Activated CD4-positive, alpha-beta T cell treated with anti-CD3 and anti-CD28 coated beads, Interleukin-2, amount 10 ng/mL, durations not matched to agents 24 days and 14 days (primary cell): Measurements from ENCODE around the gene LYL1. TPM values are rescaled to one million over a fixed set of nuclear protein-coding genes. Genes with fewer than 3 reads are reported as not detected.

Experiments
- DNase-seq: peaks from one replicate; pipeline ENCODE4 v3.0.0; 2022
- H3K27ac Mint-ChIP-seq: one replicate; pipeline ENCODE4 v1.8.0; 2022; ENCODE audit warnings: mild to moderate bottlenecking, mixed read lengths
- H3K27me3 Mint-ChIP-seq: one replicate; pipeline ENCODE4 v1.8.0; 2022; ENCODE audit warnings: mixed read lengths
- H3K36me3 Mint-ChIP-seq: one replicate; pipeline ENCODE4 v1.8.0; 2022; ENCODE audit warnings: low read depth, mild to moderate bottlenecking, mixed read lengths
- H3K4me1 Mint-ChIP-seq: one replicate; pipeline ENCODE4 v1.8.0; 2021; ENCODE audit warnings: mixed read lengths
- H3K4me3 Mint-ChIP-seq: one replicate; pipeline ENCODE4 v1.8.0; 2022; ENCODE audit warnings: mild to moderate bottlenecking, moderate library complexity, mixed read lengths
- H3K9me3 Mint-ChIP-seq: one replicate; pipeline ENCODE4 v1.8.0; 2021; ENCODE audit warnings: mixed read lengths
- intact Hi-C: fragments of 100-400 bp; cut with micrococcal nuclease; formaldehyde crosslinking; loops from one replicate; pipeline ENCODE4 v1.15.1; 2023
- total RNA-seq: library from RNA; stranded (reverse); gene quantifications from 2 replicates; pipeline ENCODE4 v1.2.3, GENCODE V29; 2022

The LYL1 gene
- total RNA-seq, 1 donor from 2014 or later = 2.4 TPM

DNA sequence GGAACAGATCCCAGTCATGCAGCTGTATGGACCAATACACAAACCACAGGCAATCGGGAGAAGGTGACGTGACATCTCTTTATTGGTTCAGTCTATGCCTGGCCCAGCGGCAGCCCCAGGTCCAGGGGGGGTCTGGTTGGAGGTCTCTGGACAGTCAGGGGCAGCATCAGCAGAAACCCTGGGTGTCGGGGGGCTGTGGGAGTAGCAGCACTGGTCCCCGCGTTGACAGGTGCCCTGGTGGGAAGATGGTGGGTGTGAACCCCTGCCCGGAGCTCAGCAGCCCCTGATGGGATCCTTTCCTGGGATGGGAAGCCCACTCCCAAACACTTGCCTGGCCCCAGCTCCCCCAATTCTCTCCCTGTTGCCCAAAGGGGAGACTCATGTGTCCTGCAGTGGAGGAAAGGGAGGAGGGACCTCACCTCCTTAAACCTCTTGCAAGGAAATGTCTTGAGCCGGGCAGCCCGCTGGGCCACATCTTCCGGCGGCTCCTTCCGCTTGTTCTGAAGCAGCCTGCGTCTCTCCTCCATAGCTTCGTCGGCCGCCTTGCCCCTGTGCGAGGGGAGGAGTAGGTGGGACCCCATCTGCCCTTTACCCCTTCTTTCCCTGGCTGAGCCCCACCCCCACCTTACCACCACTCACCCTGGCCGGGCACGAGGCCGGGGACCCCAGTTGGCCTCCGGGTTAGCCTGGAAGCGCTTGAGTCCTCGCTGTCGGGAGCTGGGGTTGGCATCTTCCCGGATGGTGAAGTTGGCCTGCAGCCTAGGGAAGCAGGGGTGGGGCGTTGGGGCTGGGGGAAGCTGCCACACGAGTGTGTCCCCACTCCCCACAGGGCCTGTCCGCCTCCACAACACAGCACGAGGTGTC is 2.4 kb upstream of the LYL1 start:
- Mint-ChIP-seq H3K9me3 (no peaks in the 10 kb centered on the region), H3K27me3 (peaks cover 1% of the 10 kb centered on the region), H3K4me3 (peak overlapping the region; percentile 87), H3K4me1 (peaks cover 24% of the 10 kb centered on the region), H3K36me3 (peaks cover 25% of the 10 kb centered on the region), H3K27ac (peak overlapping the region; percentile 85)
- intact Hi-C loops = loop anchor here (1.0 to 5.0 kb wide), 2 partner anchors 11 to 47 kb away; partner anchors contain the start of genes IER2, STX10 and TRMT1
- DNase-seq = peak; percentile 83

DNA sequence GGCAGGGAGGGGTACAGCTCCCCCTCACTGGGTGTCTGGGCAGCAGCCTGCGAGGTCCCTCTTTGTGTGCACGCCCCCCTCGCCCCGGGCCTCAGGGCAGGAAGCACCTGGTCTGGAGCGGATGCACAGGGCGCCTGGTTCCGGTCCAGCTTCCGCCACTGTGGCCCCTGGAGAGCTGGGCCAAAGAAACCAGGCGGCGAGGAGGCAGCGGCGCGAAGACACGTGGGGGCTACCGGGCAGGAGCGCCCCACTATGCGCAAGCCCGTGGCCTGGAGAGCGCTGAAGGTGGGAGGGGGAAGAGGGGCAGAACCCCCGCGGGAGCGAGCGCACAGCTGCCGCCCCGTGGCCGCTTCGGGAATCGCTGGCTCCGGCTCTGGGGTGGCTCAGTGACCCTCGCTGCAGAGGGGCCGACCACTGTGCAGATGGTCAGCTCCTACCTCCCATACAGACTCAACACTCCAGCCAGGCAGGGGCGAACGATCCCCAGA is 1.7 kb upstream of the LYL1 start:
- peaks cover 1% of the 10 kb centered on the region for H3K27me3 Mint-ChIP-seq
- H3K9me3 Mint-ChIP-seq = no peaks in the 10 kb centered on the region
- DNase-seq = peak; percentile 92
- H3K36me3 Mint-ChIP-seq = peaks cover 25% of the 10 kb centered on the region
- intact Hi-C loops = loop anchor here (1.0 to 5.0 kb wide), 2 partner anchors 12 to 48 kb away; partner anchors contain the start of genes IER2, STX10 and TRMT1
- peak overlapping the region; percentile 87 for H3K4me3 Mint-ChIP-seq
- H3K27ac Mint-ChIP-seq = peak overlapping the region; percentile 85
- peaks cover 30% of the 10 kb centered on the region for H3K4me1 Mint-ChIP-seq

DNA sequence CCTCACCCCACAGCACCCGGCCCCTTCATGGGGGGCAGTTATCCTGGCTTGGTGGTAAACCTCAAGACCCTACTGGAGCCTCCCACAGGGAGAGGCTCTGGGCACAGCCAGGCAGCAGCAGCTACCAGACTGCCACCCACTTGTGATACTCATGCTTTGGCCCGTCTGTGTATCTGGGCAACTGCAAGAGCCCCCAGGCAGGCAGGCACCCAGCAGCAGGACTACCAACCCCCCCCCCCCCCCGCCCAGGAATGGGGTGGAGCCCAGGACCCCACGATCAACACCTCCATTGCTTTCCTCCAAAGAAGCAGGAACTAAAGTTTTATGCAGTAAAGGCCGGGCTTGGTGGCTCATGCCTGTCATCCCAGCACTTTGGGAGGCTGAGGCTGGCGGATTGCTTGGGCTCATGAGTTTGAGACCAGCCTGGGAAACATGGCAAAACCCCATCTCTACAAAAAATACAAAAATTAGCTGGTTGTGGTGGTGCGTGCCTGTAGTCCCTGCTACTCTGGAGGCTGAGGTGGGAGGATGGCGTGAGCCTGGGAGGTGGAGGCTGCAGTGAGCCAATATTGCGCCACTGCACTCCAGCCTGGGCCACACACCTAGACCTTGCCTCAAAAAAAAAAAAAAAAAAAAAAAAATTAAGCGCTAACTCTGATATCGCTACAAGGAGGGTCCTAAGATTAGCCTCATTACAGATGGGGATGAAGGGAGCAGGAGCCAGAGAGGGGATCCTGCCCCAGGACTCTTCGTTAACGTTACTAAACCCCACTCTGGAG is 1.1 kb upstream of the LYL1 start:
- peaks cover 22% of the 10 kb centered on the region for H3K36me3 Mint-ChIP-seq
- intact Hi-C loops = loop anchor here (1.0 to 5.0 kb wide), 2 partner anchors 13 to 49 kb away; partner anchors contain the start of genes IER2, STX10 and TRMT1
- H3K4me1 Mint-ChIP-seq = peaks cover 33% of the 10 kb centered on the region
- DNase-seq = no peak
- H3K27me3 Mint-ChIP-seq = peaks cover 1% of the 10 kb centered on the region
- peak overlapping the region; percentile 87 for H3K4me3 Mint-ChIP-seq
- H3K9me3 Mint-ChIP-seq = no peaks in the 10 kb centered on the region
- H3K27ac Mint-ChIP-seq = no peak overlapping the region

DNA sequence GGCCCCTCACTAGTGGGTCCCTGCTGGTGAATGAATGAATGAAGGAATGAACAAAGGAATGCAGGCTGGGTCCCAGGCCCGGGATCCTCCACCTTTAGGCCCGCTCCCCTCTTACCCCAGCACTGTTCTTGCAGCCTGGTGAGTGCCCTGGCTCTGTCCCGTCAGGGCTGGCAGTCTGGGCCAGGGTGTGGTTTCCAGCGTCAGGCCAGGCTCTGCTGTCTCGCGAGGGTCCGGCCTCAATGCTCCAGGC is 317 bp downstream of the LYL1 start:
- intact Hi-C loops = loop anchor here (5.0 kb wide), 1 partner anchor 50 kb away; the partner anchor contains the start of genes IER2 and STX10
- H3K4me3 Mint-ChIP-seq = peak overlapping the region; percentile 69
- peaks cover 8% of the 10 kb centered on the region for H3K27me3 Mint-ChIP-seq
- no peak overlapping the region for H3K27ac Mint-ChIP-seq
- H3K4me1 Mint-ChIP-seq = peaks cover 39% of the 10 kb centered on the region
- peaks cover 18% of the 10 kb centered on the region for H3K36me3 Mint-ChIP-seq
- H3K9me3 Mint-ChIP-seq = no peaks in the 10 kb centered on the region
- DNase-seq = no peak

DNA sequence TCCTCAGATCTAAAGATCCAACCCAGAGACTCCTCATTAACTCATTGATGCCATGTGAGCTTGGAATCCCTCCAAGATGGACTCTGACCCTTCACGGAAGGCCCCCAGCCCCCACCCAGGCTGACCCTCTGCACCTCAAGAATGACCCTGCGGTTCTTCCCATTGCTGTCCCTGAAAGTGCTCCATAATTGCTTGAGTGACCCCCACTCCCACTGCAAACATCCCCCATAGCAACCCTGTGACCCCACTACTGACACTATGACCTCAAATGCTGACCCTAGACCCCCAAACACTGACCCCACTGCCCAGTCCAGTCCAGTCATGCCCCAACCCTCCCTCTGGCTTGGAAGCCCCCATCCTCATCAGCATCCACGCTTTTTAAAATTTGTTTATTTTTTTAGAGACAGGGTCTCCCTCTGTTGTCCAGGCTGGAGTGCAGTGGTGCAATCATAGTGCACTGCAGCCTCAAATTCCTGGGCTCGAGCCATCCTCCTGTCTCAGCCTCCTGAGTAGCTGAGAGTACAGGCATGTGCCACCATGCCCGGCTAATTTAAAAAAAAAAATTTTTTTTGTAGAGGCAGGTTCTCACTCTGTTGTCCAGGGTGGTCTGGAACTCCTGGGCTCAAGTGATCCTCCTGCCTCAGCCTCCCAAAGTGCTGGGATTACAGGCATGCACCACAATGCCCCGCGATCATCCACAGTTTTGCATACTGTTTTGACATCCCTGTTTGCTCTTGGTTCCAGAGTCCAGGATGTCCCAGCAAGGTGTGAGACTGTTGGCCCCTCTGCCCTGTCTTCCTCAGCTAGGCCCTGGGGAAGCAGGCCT is 855 bp downstream of the LYL1 start:
- Mint-ChIP-seq H3K9me3 (no peaks in the 10 kb centered on the region), H3K4me1 (peaks cover 42% of the 10 kb centered on the region), H3K4me3 (peak overlapping the region; percentile 69), H3K27ac (no peak overlapping the region), H3K36me3 (peaks cover 14% of the 10 kb centered on the region), H3K27me3 (peaks cover 12% of the 10 kb centered on the region)
- DNase-seq = no peak
- intact Hi-C loops = loop anchor here (5.0 kb wide), 1 partner anchor 50 kb away; the partner anchor contains the start of genes IER2 and STX10

DNA sequence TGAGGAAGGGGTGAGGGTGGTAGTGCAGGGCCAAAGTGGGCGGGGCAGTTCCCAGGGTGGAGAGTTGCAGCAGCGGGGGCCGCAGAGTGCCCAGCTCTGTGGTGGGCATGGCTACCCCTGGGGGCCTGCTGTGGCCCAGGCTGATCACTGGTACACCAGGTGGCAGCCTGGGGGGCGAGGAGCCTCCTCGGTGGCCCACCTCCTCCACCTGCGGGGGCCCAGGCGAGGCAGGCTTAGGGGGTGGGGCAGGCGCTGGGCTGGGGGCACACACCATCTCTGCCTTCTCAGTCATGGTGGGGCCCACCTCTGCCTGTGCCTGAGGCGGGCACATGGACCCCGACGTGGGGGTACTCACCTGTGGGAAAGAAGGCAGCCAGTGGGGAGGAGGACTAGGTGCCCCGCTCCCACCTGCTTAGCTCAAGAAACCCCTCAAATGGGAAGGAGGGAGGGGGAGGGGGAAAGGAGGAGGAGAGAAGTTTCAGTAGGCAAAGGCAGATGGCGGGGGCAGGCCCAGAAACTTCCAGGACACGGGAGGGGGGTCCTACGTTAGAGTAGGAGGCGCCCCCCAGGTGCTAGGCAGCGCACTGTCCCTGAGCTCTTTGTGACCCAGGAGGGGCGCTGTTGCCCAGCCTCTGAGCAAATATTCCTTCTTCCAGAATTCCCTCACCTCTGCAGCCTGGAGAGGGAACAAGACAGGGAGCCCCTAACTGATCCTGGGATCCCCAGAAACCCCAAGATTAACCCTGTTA is 1.6 kb downstream of the LYL1 start:
- Mint-ChIP-seq H3K27ac (no peak overlapping the region), H3K4me1 (peaks cover 45% of the 10 kb centered on the region), H3K27me3 (peaks cover 16% of the 10 kb centered on the region), H3K36me3 (peaks cover 9% of the 10 kb centered on the region), H3K9me3 (no peaks in the 10 kb centered on the region), H3K4me3 (peak overlapping the region; percentile 61)
- intact Hi-C loops = loop anchor here (1.0 to 5.0 kb wide), 2 partner anchors 31 to 51 kb away; partner anchors contain the start of genes IER2 and STX10
- DNase-seq = no peak

DNA sequence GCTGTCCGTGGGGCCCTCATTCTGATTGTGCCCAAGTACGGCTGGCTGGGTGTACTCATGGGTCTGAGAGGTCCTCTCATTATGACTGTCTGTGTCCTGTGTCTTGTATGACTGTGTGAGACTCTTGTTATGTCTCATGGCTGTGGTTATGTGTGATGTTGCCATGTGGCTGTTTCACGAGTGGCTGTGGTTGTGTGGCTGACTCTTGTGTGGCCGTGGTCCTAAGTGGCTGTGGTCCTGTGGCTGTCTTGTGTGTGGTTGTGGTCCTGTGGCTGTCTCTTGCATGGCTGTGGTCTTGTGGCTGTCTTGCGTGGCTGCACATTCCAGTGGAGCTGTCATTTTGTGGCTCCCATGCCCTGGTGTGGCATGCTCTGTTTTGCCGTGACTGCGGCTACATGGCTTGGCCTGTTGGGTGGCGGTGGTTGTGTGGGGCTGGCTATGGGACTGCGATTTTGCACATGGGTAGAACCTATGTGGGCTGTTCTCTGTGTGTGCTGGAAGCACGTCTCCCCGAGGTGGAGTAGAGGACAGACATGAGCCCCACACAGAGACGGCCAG is 2.5 kb downstream of the LYL1 start:
- H3K36me3 Mint-ChIP-seq = peaks cover 8% of the 10 kb centered on the region
- peaks cover 47% of the 10 kb centered on the region for H3K4me1 Mint-ChIP-seq
- H3K9me3 Mint-ChIP-seq = no peaks in the 10 kb centered on the region
- peak overlapping the region; percentile 47 for H3K4me3 Mint-ChIP-seq
- peak overlapping the region; percentile 92 for H3K27ac Mint-ChIP-seq
- intact Hi-C loops = loop anchor here (1.0 to 5.0 kb wide), 2 partner anchors 32 to 52 kb away; partner anchors contain the start of genes IER2 and STX10
- H3K27me3 Mint-ChIP-seq = peaks cover 20% of the 10 kb centered on the region
- peak; percentile 92 for DNase-seq

DNA sequence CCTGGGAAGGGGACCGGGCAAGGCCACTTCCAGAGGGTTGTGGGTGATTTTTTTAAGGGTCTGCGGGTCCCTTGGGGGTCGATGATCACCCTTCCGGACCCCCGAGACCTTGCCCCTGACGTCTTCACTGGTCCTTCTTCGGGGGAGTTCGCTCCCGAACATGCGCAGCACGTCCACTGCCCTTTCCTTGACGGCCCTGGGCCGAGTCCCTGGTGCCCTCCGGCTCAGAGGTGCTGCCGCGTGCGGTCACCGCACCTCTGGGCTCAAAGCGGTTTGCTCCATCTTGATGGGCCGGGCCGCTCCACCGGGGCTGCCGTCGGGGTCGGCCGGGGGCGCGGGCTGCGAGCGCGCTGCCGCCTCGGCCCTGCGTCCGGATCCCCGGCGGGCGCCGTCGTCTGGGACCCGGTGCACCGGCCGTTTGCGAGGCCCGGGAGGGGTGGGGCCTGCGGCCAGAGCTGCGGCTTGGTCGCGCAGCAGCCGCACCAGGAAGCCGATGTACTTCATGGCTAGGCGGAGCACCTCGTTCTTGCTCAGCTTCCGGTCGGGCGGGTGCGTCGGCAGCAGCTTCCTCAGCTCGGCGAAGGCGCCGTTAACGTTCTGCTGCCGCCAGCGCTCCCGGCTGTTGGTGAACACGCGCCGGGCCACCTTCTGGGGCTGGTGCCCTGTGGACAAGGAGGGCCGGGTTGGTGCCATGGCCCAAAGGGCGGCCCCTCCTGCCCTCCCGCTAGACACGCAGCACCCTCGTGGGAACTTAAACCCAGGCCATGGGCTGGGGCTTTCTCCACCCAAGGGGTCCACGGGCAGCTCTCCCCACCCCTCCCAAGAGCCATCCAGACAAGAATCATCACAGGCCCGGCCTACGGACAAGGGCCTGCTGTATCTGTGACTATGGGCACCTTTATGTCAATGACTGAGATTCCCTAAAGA is 3.3 kb downstream of the LYL1 start:
- intact Hi-C loops = loop anchor here (1.0 to 5.0 kb wide), 2 partner anchors 87 to 262 kb away; partner anchors contain the start of gene MAST1
- H3K4me1 Mint-ChIP-seq = peaks cover 47% of the 10 kb centered on the region
- H3K9me3 Mint-ChIP-seq = no peaks in the 10 kb centered on the region
- H3K27me3 Mint-ChIP-seq = peaks cover 24% of the 10 kb centered on the region
- peaks cover 5% of the 10 kb centered on the region for H3K36me3 Mint-ChIP-seq
- peak; percentile 94 for DNase-seq
- peak overlapping the region; percentile 80 for H3K4me3 Mint-ChIP-seq
- peak overlapping the region; percentile 92 for H3K27ac Mint-ChIP-seq

DNA sequence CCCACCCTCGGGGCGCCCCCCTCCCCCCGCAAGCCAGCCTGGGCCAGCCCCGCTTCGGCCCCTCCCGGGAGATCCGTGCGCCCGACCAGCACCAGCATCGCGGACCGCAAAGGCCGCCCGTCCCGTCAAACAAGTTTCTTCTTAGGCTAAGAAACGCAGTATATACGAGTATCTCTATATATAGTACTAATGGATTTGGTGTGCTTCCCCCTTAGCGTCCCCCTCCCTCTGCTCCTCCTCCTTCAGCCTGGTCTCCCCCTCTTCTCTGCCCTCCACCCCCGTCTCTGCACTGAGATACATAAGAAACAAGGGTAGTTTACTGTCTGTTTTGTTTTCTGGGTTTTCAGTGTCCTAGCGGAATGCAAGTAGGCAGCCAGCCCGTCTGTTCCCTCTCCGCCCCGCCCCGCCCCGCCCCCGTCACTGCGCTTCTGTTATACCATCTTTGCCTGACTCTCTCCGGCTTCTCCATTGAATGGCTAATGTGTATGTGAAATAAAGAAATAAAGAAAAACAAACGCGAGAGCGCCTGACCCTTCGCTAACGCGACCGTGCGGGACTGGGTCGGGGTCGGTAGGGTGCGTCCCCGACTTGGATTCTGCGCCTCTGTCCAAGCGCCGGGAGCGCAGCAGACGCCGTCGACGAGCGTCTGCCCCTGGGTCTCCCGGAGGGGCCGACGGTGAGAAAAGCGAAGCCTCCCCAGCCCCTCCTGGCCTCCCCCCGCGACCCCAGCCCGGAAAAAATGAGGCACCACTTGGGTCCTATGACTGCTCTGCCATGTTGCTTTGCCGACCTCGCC is 4.2 kb downstream of the LYL1 start:
- intact Hi-C loops = loop anchor here (1.0 to 5.0 kb wide), 2 partner anchors 86 to 261 kb away; partner anchors contain the start of gene MAST1
- no peaks in the 10 kb centered on the region for H3K9me3 Mint-ChIP-seq
- H3K27ac Mint-ChIP-seq = peak overlapping the region; percentile 78
- DNase-seq = peak; percentile 76
- peak overlapping the region; percentile 80 for H3K4me3 Mint-ChIP-seq
- peaks cover 5% of the 10 kb centered on the region for H3K36me3 Mint-ChIP-seq
- H3K27me3 Mint-ChIP-seq = peaks cover 28% of the 10 kb centered on the region
- peaks cover 51% of the 10 kb centered on the region for H3K4me1 Mint-ChIP-seq

DNA sequence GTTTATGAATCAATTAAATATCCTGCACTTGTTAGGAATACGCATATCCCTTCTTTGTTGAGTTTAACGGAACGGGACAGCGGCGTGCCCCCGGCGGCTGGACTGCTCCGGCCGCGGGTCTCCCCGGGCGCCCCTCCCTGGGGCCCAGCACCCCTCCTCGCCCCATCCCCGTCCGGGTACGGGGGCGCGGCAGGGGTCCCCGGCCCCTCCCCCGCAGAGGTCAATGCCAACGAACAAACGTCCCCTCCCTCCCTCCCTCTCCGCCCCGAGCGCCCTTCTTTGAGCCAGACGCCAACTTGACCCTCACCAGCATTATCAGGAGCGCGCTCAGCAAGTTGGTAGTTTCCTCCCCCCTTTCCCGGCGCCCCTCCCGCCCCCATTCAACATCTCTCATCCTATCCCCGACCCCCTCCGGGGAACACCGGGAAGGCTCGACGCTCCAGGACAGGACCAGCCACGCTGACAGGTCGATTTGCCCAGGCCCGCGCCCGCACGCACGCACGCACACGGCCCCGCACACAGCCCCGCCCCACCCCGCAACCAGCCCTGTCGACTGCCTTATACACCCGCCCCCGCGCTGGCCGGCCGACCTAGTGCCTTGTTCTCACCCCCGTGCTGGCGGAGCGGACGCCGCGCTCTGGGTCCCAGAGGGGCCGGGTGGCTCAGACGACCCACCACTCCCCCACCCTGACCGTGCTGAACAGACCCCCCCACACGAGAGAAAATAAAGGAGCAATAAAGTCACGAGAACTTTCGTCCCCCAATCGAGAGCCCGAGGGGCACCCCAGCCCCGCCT is 5.0 kb downstream of the LYL1 start:
- H3K4me1 Mint-ChIP-seq = peaks cover 46% of the 10 kb centered on the region
- peak overlapping the region; percentile 83 for H3K27ac Mint-ChIP-seq
- H3K27me3 Mint-ChIP-seq = peaks cover 28% of the 10 kb centered on the region
- H3K9me3 Mint-ChIP-seq = no peaks in the 10 kb centered on the region
- peaks cover 5% of the 10 kb centered on the region for H3K36me3 Mint-ChIP-seq
- DNase-seq = peak; percentile 74
- intact Hi-C loops = loop anchor here (5.0 kb wide), 1 partner anchor 260 kb away; the partner anchor contains the start of gene MAST1
- peak overlapping the region; percentile 80 for H3K4me3 Mint-ChIP-seq
